NCI-H82 treated with DMSO at 0.1 percent for 48 hours (cell line): ENCODE measurements around the gene RHBDD2.
A peak's percentile ranks its signal among the peaks of the same experiment; 100 is the strongest.

ENCODE experiments used
- DNase-seq: peaks from one replicate; lab custom pipeline; 2025; ENCODE audit not compliant: unreplicated experiment; lab: John Stamatoyannopoulos, UW

Gene RHBDD2

DNA sequence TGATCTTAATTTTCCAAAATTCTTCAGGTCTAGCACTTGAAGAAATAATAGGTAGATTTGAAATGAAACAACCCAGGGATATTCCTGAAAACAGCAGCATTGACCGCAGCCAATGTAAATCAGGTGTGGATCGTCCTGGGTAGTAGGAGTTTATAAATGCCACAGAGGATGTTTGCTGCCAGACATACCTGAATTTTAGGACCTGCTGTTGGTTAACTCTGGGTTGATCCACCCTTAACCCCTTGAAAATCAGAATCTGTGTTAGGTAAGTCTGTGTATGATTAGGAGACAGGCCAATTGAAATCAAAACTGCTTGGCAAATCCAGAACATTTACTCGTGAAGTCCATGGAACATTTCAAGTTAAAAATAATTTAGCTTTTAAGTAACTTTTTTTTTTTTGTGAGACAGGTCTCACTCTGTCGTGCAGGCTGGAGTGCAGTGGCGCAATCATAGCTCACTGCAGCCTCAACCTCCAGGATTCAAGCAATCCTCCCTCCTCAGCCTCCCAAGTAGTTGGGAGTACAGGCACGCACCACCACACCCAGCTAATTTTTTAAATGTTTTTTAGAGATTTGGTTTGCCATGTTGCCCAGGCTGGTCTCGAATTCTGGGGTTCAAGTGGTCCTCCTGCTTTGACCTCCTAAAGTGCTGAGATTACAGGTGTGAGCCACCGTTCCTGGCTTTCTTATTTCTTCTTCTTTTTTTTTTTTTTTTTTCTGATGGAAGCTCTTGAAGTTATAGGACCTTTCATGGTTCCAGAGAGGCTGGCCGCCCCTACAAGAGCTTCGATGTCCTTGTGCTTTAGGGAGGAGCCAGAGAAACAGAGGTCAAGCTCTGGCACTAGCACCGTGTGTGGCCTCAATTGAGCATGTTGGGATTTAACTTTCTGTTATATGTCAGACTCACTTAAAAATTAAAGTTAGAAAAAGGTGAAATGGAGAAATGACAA lies 38.1 kb downstream of the RHBDD2 start:
- no peak for DNase-seq

- no peak for DNase-seq
Observed at GRCh38 chr7:75920431-75921161, 41.8 kb downstream of the RHBDD2 start.

DNA sequence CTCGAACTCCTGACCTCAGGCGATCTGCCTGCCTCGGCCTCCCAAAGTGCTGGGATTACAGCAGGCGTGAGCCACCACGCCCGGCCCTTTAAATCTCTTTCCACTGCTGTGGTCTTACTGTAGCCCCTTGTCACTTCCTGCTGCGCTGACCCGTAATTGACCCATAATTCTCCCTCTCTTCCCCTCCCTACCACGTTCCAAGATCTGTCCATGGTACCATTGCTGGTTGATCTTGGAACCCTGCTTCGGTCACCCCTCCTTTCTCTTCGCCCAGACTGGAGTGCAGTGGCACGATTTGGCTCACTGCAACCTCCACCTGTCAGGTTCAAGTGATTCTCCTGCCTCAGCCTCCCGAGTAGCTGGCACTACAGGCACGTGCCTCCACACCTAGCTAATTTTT lies 42.6 kb downstream of the RHBDD2 start:
- no peak for DNase-seq

- no peak for DNase-seq
Observed at GRCh38 chr7:75922966-75923603, 44.3 kb downstream of the RHBDD2 start.

DNA sequence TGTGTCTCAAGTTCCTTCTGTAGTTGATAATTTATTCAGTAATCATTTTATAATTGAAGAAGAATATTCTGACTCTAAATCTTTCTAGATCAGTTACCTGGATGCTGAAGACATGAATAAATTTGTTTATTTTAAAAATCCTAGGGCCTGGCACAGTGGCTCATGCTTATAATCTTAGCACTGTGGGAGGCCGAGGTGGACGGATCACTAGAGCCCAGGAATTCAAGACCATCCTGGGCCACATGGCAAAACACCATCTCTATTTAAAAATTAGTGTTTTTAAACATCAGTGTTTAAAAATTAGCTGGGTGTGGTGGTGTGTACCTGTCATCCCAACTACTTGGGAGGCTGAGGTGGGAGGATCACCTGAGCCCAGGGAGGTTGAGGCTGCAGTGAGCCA lies 45.4 kb downstream of the RHBDD2 start:
- DNase-seq = no peak

GRCh38 chr7:75924889-75925288 lies 46.1 kb downstream of the RHBDD2 start:
- no peak for DNase-seq

GRCh38 chr7:75925717-75926435 lies 47.0 kb downstream of the RHBDD2 start:
- no peak for DNase-seq

DNA sequence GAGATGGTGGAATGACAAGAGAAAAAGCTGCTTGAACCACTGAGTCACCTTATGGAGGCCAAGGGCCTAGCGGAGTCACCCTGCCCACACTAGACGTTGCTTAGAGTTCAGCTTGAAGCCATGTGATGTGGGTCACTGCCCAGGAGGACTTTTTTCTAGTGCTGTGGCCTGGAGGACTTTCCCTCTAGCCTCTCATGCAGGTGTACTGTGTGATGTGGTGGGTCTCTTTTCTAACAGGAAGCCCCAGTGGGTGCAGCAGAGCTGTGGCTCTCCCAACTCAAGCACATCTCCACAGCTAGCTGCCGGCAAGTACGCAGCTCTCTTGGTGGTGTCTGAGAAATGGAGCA lies 49.7 kb downstream of the RHBDD2 start:
- no peak for DNase-seq

- DNase-seq = peak; percentile 37
Observed at GRCh38 chr7:75931680-75932079, 52.8 kb downstream of the RHBDD2 start.

DNA sequence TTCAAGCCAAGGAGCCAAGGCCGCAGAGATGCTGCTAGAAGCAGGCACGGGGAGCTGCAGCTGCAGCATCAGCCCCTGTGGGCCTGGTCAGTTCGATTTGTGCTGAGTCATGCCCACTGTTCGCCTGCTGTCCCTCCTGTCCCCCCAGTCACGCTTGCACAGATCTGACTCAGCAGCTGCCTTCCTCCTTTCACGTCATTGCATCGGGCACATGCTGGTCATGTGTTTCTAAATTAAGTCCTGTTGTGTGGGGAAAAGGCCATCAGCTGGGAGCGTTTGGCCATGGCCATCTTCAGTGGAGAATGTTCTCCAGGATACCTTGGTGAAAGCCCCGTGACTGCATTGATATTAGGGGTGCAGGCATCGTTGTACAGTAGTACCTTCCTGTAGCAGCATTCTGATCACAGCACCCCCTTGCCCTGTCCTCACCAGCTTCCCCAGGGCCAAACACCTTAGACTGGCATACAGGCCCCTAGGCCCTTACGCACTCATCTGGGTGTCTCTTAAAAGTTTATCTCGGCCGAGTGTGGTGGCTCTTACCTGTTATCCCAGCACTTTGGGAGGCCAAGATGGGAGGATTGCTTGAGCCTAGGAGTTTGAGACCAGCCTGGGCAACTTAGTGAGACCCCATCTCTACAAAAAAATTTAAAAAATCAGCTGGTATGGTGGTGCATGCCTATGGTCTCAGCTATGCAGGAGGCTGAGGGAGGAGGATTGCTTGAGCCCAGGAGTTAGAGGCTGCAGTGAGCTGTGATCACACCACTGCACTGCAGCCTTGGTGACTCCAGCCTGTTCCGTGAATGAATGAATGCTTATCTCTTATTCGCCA lies 59.3 kb downstream of the RHBDD2 start:
- no peak for DNase-seq
